Measurements from ENCODE around the gene CPNE2.
"Not testable (repeated sequence)": the region's sequence is repeated elsewhere in the genome, so short reads cannot be mapped to it uniquely, and the experiment has no call there.

CPNE2 gene

DNA sequence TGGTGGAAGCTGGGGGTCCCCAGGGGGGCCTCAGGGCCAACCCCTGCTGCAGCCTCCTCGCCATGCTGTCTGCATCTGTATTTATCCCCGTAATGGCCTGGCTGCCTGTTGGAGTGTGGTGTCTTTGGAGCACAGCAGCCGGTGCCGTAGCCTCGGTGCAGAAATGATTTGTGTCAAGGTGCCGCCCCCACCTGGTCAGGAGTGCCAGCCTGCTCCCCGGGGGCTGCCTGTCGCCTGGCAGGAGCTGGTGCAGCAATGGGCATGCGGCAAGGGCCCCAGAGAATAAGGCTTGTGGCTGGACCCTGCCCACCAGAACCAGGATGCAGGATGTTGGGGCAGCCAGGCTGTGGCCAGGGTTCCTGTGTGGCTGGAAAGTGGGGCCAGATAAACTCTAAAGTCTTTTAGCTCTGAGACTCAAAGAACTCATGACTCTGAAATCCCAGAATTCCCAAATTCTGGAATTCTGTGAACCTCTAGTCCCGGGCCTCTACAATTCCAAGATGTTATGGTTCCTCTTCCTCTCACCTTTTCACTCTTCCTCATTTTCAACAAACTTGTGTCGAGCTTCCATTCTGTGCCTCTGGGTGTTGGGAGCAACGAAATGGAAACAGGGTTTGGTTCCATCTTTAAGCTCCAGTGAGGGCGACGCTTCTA, 5.9 kb downstream of the CPNE2 start:
- Histone ChIP-seq H3K4me1 (ENCODE audit: control extremely low read depth in 1 of 4, control insufficient read depth in 4 of 4, insufficient read depth in 4 of 4, low read length in 3 of 4) (peaks cover 2 to 9% (median 7%) of the 10 kb centered on the region in 4 experiments), H3K27ac (ENCODE audit: insufficient read depth in 1 of 2, low read depth in 1 of 2, low read length in 2 of 2, poor library complexity in 1 of 2, severe bottlenecking in 2 of 2) (no peak overlapping the region), H3K27me3 (replicated peaks in 2 of 5; ENCODE audit: control insufficient read depth in 4 of 5, insufficient read depth in 5 of 5, low read length in 4 of 5) (no peaks in the 10 kb centered on the region), H3K4me3 (ENCODE audit: control insufficient read depth in 1 of 7, extremely low read depth in 1 of 7, insufficient read depth in 4 of 7, low read depth in 2 of 7, low read length in 6 of 7) (no peak overlapping the region), H3K36me3 (ENCODE audit: control insufficient read depth in 4 of 4, insufficient read depth in 4 of 4, low read length in 3 of 4) (peaks cover 0 to 15% (median under 1%) of the 10 kb centered on the region in 4 experiments), H3K9me3 (ENCODE audit: control extremely low read depth in 1 of 5, control insufficient read depth in 4 of 5, insufficient read depth in 2 of 5, low read depth in 1 of 5, low read length in 4 of 5) (no peaks in the 10 kb centered on the region)
- no peak for DNase-seq
- POLR2A ChIA-PET, result no interaction called here
- 91% methylated on average over 10 of the region's 14 CpGs for WGBS (ENCODE audit: insufficient coverage)
- CTCF ChIA-PET, result interaction anchor here (1.3 to 9.3 kb wide), 4 partner anchors 9 to 81 kb away, joined by 3 to 79 read pairs (median 3); no protein-coding TSS in a partner anchor

DNA sequence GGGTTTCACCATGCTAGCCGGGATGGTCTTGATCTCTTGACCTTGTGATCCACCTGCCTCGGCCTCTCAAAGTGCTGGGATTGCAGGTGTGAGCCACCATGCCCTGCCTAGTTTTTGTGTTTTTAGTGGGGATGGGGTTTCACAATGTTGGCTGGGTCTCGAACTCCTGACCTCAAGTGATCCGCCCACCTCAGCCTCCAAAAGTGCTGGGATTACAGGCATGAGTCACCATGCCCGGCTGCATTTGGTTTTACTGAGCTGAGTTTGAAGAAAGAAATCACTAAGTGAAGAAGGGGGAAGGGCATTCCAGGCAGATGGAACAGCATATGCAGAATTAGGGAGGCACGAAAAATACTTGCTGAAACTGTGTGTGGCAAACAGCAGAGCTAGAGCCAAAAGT, 7.6 kb downstream of the CPNE2 start:
- H3K27ac ChIP-seq (ENCODE audit: insufficient read depth in 1 of 2, low read depth in 1 of 2, low read length in 2 of 2, poor library complexity in 1 of 2, severe bottlenecking in 2 of 2); H3K4me3 ChIP-seq (ENCODE audit: control insufficient read depth in 1 of 7, extremely low read depth in 1 of 7, insufficient read depth in 4 of 7, low read depth in 2 of 7, low read length in 6 of 7); POLR2A ChIA-PET; H3K4me1 ChIP-seq (ENCODE audit: control extremely low read depth in 1 of 4, control insufficient read depth in 4 of 4, insufficient read depth in 4 of 4, low read length in 3 of 4); H3K9me3 ChIP-seq (ENCODE audit: control extremely low read depth in 1 of 5, control insufficient read depth in 4 of 5, insufficient read depth in 2 of 5, low read depth in 1 of 5, low read length in 4 of 5); H3K27me3 ChIP-seq (replicated peaks in 2 of 5; ENCODE audit: control insufficient read depth in 4 of 5, insufficient read depth in 5 of 5, low read length in 4 of 5); DNase-seq; H3K36me3 ChIP-seq (ENCODE audit: control insufficient read depth in 4 of 4, insufficient read depth in 4 of 4, low read length in 3 of 4): not testable (repeated sequence)
- WGBS (ENCODE audit: insufficient coverage), result 97% methylated on average over 5 of the region's 6 CpGs
- CTCF ChIA-PET, result interaction anchor here (0.9 to 9.3 kb wide), 3 partner anchors 15 to 80 kb away, joined by 3 to 79 read pairs (median 3); no protein-coding TSS in a partner anchor

DNA sequence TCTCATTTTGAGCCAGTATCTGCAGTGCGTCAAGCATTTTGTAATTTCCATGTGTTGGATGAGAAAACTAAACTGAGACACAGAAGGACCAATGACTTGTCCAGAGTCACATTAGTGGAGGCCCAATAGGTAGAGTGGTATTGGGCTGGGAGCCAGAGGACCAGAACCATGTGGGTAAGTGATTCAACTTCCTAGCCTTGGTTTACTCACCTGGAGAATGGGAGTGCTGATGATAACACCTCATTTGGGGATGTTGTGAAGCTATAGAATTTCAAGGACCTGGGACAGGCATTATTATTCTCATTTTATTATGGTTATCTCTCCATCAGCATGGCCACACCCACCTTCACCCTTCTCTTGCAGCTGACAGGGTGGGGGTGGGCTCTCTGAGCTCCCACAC, 8.1 kb downstream of the CPNE2 start:
- Histone ChIP-seq H3K4me3 (ENCODE audit: control insufficient read depth in 1 of 7, extremely low read depth in 1 of 7, insufficient read depth in 4 of 7, low read depth in 2 of 7, low read length in 6 of 7) (no peak overlapping the region), H3K27me3 (replicated peaks in 2 of 5; ENCODE audit: control insufficient read depth in 4 of 5, insufficient read depth in 5 of 5, low read length in 4 of 5) (no peaks in the 10 kb centered on the region), H3K9me3 (ENCODE audit: control extremely low read depth in 1 of 5, control insufficient read depth in 4 of 5, insufficient read depth in 2 of 5, low read depth in 1 of 5, low read length in 4 of 5) (no peaks in the 10 kb centered on the region), H3K4me1 (ENCODE audit: control extremely low read depth in 1 of 4, control insufficient read depth in 4 of 4, insufficient read depth in 4 of 4, low read length in 3 of 4) (peaks cover 0 to 8% (median 2%) of the 10 kb centered on the region in 4 experiments), H3K27ac (ENCODE audit: insufficient read depth in 1 of 2, low read depth in 1 of 2, low read length in 2 of 2, poor library complexity in 1 of 2, severe bottlenecking in 2 of 2) (no peak overlapping the region), H3K36me3 (ENCODE audit: control insufficient read depth in 4 of 4, insufficient read depth in 4 of 4, low read length in 3 of 4) (peaks cover 0 to 7% (median under 1%) of the 10 kb centered on the region in 4 experiments)
- ChIA-PET POLR2A (no interaction called here), CTCF (interaction anchor here (0.9 to 9.3 kb wide), 4 partner anchors 8 to 28 kb away, joined by 3 to 79 read pairs (median 9); partner anchors contain the start of gene CPNE2)
- WGBS (ENCODE audit: insufficient coverage), result 100% methylated on average over 1 of the region's 1 CpG
- DNase-seq, result no peak

DNA sequence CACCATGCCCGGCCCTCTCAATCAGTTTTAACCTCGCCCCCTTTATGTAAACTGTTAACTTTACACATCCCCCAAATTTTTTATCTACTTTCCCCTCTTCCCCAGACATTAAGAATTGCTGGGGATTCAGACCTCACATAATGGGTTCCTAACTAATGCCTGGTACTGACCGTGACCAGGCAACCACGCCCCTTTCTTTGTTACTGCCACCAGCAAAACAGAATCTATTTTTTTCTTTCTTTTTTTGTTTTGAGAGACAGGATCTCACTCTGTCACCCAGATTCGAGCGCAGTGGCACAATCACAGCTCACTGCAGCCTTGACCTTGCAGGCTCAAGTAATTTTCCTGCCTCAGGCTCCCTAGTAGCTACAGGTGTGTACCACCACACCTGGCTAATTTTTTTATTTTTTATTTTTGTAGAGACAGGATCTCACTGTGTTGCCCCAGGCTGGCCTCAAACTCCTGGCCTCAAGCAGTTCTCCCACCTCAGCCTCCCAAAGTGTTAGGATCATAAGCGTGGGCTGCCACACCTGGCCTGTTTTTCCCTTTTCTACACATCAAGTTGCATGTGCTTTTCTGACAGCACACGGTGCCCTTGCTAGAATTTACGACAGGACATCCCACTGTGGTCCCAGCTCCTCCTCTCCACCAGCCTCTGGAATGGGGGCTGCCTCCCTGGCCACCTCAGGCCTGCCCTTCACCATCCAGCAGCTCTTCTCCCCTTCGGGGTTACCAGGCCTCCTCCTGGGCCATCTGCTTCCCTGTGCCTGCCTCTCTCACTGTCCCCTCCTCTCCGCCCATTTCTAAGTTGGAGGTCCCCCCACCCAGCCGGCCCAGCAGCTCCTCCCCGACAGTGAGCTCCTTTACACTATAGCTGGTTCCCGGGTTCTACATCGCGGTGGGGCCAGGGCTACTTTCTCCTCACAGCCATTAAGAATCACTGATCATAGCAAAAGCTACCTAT, 10.8 kb downstream of the CPNE2 start:
- WGBS (ENCODE audit: insufficient coverage), result 92% methylated on average over 16 of the region's 16 CpGs

DNA sequence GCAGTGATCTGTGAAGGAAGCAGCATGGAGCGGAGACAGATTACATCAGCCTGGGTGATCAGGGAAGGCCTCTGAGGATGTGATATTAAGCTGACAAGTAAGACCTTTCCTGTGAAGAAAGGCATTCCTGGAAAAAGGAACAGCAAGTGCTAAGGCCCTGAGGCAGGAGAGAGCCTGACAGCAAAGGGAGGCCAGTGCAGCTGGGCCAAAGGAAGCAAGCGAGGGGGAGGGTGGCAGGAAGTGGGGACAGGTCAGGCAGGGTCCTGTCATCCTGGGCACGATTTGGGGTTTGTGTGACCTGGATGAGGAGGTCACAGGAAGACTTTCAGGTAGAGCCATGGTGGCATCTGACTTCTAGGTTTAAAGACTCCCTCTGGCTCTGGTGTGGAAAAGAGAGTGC, 12.3 kb downstream of the CPNE2 start:
- 67% methylated on average over 3 of the region's 3 CpGs for WGBS (ENCODE audit: insufficient coverage)
- DNase-seq, result no peak
- ChIA-PET POLR2A (no interaction called here), CTCF (interaction anchor here (1.6 kb wide), 1 partner anchor 11 kb away, joined by 7 read pairs; the partner anchor contains the start of gene CPNE2)
- H3K4me1 ChIP-seq (ENCODE audit: control extremely low read depth in 1 of 4, control insufficient read depth in 4 of 4, insufficient read depth in 4 of 4, low read length in 3 of 4), result peaks cover 0 to 25% (median 2%) of the 10 kb centered on the region in 4 experiments
- H3K9me3 ChIP-seq (ENCODE audit: control extremely low read depth in 1 of 5, control insufficient read depth in 4 of 5, insufficient read depth in 2 of 5, low read depth in 1 of 5, low read length in 4 of 5), result no peaks in the 10 kb centered on the region
- H3K36me3 ChIP-seq (ENCODE audit: control insufficient read depth in 4 of 4, insufficient read depth in 4 of 4, low read length in 3 of 4), result no peaks in the 10 kb centered on the region
- H3K27me3 ChIP-seq (replicated peaks in 2 of 5; ENCODE audit: control insufficient read depth in 4 of 5, insufficient read depth in 5 of 5, low read length in 4 of 5), result no peaks in the 10 kb centered on the region
- no peak overlapping the region for H3K27ac ChIP-seq (ENCODE audit: insufficient read depth in 1 of 2, low read depth in 1 of 2, low read length in 2 of 2, poor library complexity in 1 of 2, severe bottlenecking in 2 of 2)
- no peak overlapping the region for H3K4me3 ChIP-seq (ENCODE audit: control insufficient read depth in 1 of 7, extremely low read depth in 1 of 7, insufficient read depth in 4 of 7, low read depth in 2 of 7, low read length in 6 of 7)

More for the DNA sequence above, 10.8 kb downstream of the CPNE2 start:
- Histone ChIP-seq H3K27me3 (replicated peaks in 2 of 5; ENCODE audit: control insufficient read depth in 4 of 5, insufficient read depth in 5 of 5, low read length in 4 of 5) (no peaks in the 10 kb centered on the region), H3K9me3 (ENCODE audit: control extremely low read depth in 1 of 5, control insufficient read depth in 4 of 5, insufficient read depth in 2 of 5, low read depth in 1 of 5, low read length in 4 of 5) (no peaks in the 10 kb centered on the region), H3K4me3 (ENCODE audit: control insufficient read depth in 1 of 7, extremely low read depth in 1 of 7, insufficient read depth in 4 of 7, low read depth in 2 of 7, low read length in 6 of 7) (no peak overlapping the region), H3K4me1 (ENCODE audit: control extremely low read depth in 1 of 4, control insufficient read depth in 4 of 4, insufficient read depth in 4 of 4, low read length in 3 of 4) (peaks cover 0 to 20% (median 2%) of the 10 kb centered on the region in 4 experiments), H3K36me3 (ENCODE audit: control insufficient read depth in 4 of 4, insufficient read depth in 4 of 4, low read length in 3 of 4) (no peaks in the 10 kb centered on the region), H3K27ac (ENCODE audit: insufficient read depth in 1 of 2, low read depth in 1 of 2, low read length in 2 of 2, poor library complexity in 1 of 2, severe bottlenecking in 2 of 2) (no peak overlapping the region)
- DNase-seq, result no peak
- ChIA-PET CTCF (interaction anchor here (0.6 to 1.3 kb wide), 3 partner anchors 9 to 185 kb away, joined by 3 to 5 read pairs (median 3); no protein-coding TSS in a partner anchor), POLR2A (interaction anchor here (0.7 kb wide), 1 partner anchor 93 kb away, joined by 4 read pairs; no protein-coding TSS in a partner anchor)

DNA sequence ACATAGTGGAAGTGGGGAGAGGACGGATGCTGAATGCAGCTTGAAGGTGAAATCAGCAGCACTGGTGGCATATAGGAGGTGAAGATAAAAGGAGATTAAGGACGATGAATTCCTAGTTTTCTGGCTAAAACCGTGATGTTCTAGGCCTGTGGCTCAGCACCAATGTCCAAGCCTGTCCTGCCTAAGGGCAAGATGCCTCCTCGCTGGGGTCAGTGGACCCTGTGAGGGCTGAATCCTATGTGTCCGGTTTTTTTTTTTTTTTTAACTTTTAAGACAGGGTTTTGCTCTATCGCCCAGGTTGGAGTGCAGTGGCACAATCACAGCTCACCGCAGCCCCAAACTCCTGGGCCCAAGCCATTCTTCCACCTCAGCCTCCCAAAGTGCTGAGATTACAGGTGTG, 12.8 kb downstream of the CPNE2 start:
- ChIA-PET POLR2A (interaction anchor here (0.6 kb wide), 1 partner anchor 9 kb away, joined by 3 read pairs; no protein-coding TSS in a partner anchor), CTCF (interaction anchor here (1.6 kb wide), 1 partner anchor 12 kb away, joined by 7 read pairs; the partner anchor contains the start of gene CPNE2)
- peaks cover 0 to 25% (median 2%) of the 10 kb centered on the region in 4 experiments for H3K4me1 ChIP-seq (ENCODE audit: control extremely low read depth in 1 of 4, control insufficient read depth in 4 of 4, insufficient read depth in 4 of 4, low read length in 3 of 4)
- WGBS (ENCODE audit: insufficient coverage), result 100% methylated on average over 7 of the region's 7 CpGs
- no peaks in the 10 kb centered on the region for H3K36me3 ChIP-seq (ENCODE audit: control insufficient read depth in 4 of 4, insufficient read depth in 4 of 4, low read length in 3 of 4)
- no peaks in the 10 kb centered on the region for H3K9me3 ChIP-seq (ENCODE audit: control extremely low read depth in 1 of 5, control insufficient read depth in 4 of 5, insufficient read depth in 2 of 5, low read depth in 1 of 5, low read length in 4 of 5)
- H3K4me3 ChIP-seq (ENCODE audit: control insufficient read depth in 1 of 7, extremely low read depth in 1 of 7, insufficient read depth in 4 of 7, low read depth in 2 of 7, low read length in 6 of 7), result no peak overlapping the region
- no peak for DNase-seq
- H3K27me3 ChIP-seq (replicated peaks in 2 of 5; ENCODE audit: control insufficient read depth in 4 of 5, insufficient read depth in 5 of 5, low read length in 4 of 5), result no peaks in the 10 kb centered on the region
- no peak overlapping the region for H3K27ac ChIP-seq (ENCODE audit: insufficient read depth in 1 of 2, low read depth in 1 of 2, low read length in 2 of 2, poor library complexity in 1 of 2, severe bottlenecking in 2 of 2)
